ENCODE results near the gene RBBP8NL. TPM values are rescaled to one million over a fixed set of nuclear protein-coding genes. Genes with fewer than 3 reads are reported as not detected.
"Not testable (repeated sequence)": the region's sequence is repeated elsewhere in the genome, so short reads cannot be mapped to it uniquely, and the experiment has no call there.

Gene RBBP8NL
- total RNA-seq, 1 donor from 2014 or later, result 0.40 TPM

DNA sequence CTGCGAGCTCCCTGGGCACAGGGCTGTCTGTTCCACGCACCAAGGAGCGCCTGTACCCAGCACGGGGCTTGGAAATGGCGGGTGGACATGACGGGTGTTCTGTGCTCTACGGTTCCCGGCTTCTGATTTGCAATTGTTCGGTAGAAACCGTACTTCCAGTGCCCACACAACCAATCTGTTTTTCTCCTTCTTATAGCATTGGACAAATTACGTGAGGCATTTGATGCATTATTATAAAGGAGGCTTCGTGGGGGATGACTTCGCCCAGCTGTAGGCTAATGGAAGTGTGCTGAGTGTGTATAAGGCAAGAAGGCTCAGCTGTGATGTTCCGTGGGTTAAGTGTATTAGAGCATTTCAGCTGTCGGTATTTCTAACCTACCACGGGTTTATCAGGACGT, 50.3 kb downstream of the RBBP8NL start:
- H3K4me3 ChIP-seq (ENCODE audit: low read depth, low read length), result no peak overlapping the region
- no peak for TF ChIP-seq CTCF (conservative IDR thresholded peaks at IDR 0.05; ENCODE audit: low read depth, low read length)
- no peak for DNase-seq (ENCODE audit: low read depth)

GRCh38 chr20:62376112-62377063, 51.0 kb downstream of the RBBP8NL start:
- DNase-seq (ENCODE audit: low read depth), result no peak
- H3K4me3 ChIP-seq (ENCODE audit: low read depth, low read length), result no peak overlapping the region
- TF ChIP-seq CTCF (conservative IDR thresholded peaks at IDR 0.05; ENCODE audit: low read depth, low read length), result peak; percentile 54

DNA sequence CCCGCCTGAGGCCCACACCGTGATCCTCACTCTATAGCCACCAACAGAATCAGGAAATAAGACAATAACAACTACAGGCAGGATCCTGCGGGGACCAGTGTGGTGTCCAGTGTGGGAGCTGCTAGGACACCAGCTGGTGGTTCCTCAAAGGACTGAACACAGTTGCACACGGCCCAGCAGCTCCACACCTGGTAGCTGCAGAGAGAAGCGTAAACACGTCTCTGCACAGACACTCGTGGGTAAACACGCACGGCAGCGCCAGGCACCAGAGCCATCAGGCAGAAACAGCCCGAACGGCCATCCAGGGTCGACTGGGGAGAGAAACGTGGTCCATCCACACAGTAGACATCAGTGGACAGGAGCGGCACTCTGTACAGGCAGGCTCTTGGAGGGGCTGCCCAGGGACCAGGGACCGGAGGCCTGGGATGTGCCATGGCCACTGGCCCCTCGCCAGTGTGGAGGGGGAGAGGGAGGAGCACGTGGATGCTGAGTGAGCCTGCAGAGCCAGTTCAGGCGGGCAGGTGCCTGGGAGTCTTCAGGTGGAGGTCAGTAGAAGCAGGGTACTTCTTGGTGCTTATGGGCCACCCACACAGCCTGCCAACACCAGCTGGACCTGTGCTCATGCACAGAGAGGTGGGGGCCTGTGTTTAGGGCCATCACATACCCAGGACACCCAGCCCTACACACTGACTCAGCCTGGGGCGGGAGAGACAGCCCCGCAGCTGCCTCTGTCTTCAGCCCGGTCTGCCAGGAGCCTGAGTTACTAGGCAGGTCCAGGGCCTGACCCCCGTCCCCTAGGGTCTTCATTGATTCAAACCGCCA, 52.8 kb downstream of the RBBP8NL start:
- H3K4me3 ChIP-seq (ENCODE audit: low read depth, low read length), result no peak overlapping the region
- DNase-seq (ENCODE audit: low read depth), result no peak
- no peak for TF ChIP-seq CTCF (conservative IDR thresholded peaks at IDR 0.05; ENCODE audit: low read depth, low read length)

DNA sequence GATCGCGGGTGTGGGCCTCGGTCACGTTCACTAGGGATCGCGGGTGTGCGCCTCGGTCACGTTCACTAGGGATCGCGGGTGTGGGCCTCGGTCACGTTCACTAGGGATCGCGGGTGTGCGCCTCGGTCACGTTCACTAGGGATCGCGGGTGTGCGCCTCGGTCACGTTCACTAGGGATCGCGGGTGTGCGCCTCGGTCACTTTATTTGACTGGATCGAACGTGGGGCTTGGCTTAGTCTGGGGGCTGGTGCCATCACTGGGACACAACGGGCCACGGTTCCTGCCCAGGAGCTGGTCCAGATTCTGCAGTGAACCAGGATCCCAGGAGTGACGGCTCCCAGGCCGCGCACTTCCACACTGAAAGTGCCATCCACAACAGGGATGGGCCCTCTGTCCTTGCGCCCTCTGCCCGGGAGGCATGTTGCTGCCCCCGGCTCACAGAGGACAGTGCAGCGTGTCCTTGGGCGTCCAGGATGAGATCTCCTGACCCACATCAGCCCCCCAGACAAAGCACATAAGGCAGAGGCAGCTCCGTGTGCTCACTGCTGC, 53.6 kb downstream of the RBBP8NL start:
- DNase-seq (ENCODE audit: low read depth), result not testable (repeated sequence)

GRCh38 chr20:62372042-62372993, 55.0 kb downstream of the RBBP8NL start:
- H3K4me3 ChIP-seq (ENCODE audit: low read depth, low read length), result no peak overlapping the region
- TF ChIP-seq CTCF (conservative IDR thresholded peaks at IDR 0.05; ENCODE audit: low read depth, low read length), result no peak
- DNase-seq (ENCODE audit: low read depth), result no peak

More for the DNA sequence above, 53.6 kb downstream of the RBBP8NL start:
- H3K4me3 ChIP-seq (ENCODE audit: low read depth, low read length), result not testable (repeated sequence)

DNA sequence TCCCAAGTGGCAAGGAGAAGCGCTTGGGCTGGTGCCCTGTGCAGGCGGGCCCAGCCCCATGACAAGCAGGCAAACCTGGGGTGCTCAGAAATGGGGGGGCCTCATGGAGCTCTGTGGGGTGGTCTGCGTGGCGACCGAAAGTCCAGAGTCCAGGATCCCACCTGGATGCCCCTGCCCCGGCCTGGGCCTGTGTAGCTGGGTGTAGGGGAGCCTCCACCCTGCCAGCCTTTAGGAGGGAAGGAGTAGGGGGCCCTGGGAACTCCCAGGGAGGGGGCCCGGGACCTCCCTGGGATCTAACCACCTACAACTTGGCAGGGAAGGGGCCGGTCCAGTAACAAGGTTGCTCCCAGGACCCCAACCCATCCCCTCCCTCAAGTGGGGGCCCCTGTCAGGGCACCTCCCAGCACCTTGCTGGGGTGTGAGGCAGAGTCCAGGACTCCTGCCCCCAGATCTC, 55.7 kb downstream of the RBBP8NL start:
- no peak overlapping the region for H3K4me3 ChIP-seq (ENCODE audit: low read depth, low read length)
- no peak for TF ChIP-seq CTCF (conservative IDR thresholded peaks at IDR 0.05; ENCODE audit: low read depth, low read length)
- no peak for DNase-seq (ENCODE audit: low read depth)

Measured in epithelial cell of proximal tubule (primary cell).